Prostate gland (tissue), 2 donors: ENCODE results near the gene CPNE1.

ENCODE experiments used
- CTCF ChIP-seq, 4 experiments: fragments of 200-600 bp in 2 of 4; fragments of 450-650 bp in 2 of 4; sonication (generic) in 2 of 4; IDR thresholded peaks; 1 replicate in 3 of 4; 2 replicates in 1 of 4; pipeline ENCODE4 v1.5.1; 2016 to 2019; ENCODE audit warnings: antibody characterized with exemption in 4 of 4, mild to moderate bottlenecking in 2 of 4, moderate library complexity in 2 of 4
- POLR2A ChIP-seq: fragments of 450-650 bp; IDR thresholded peaks from one replicate; pipeline ENCODE4 v1.6.1; 2016; ENCODE audit warnings: antibody characterized with exemption, mild to moderate bottlenecking
- POLR2AphosphoS5 ChIP-seq: sonication (generic); formaldehyde crosslinking; IDR thresholded peaks from one replicate; pipeline ENCODE4 v1.6.1; 2017; ENCODE audit warnings: antibody characterized with exemption

GRCh38 chr20:35662551-35662950 is 2.1 kb downstream of the CPNE1 start:
- TF ChIP-seq CTCF (IDR thresholded peaks at IDR 0.05) (no peak), POLR2AphosphoS5 (no peak), POLR2A (no peak)
